UCSD-AML1 (cell line): ENCODE data around the gene PPP1R18.
A peak's percentile ranks its signal among the peaks of the same experiment; 100 is the strongest.
"Not testable (repeated sequence)": the region's sequence is repeated elsewhere in the genome, so short reads cannot be mapped to it uniquely, and the experiment has no call there.

Experiments
- DNase-seq: peaks from one replicate; lab custom pipeline; 2025; ENCODE audit not compliant: unreplicated experiment; lab: John Stamatoyannopoulos, UW

Gene PPP1R18

GRCh38 chr6:30670760-30671527 lies 15.5 kb downstream of the PPP1R18 start:
- DNase-seq: no peak

DNA sequence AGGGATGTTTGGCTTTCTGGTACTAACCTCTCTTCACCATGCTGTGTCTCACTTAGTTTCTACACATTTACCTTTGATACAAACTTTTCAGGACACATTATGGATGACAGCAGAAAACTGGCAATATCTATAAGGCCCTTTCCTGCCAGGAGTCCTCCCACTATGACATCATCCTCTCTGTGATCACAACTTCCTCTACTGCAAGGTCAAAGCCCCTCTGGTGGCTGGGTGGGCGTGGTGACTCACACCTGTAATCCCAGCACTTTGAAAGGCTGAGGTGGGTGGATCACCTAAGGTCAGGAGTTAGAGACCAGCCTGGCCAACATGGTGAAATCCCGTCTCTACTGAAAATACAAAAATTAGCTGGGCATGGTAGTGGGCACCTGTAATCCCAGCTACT lies 20.1 kb downstream of the PPP1R18 start:
- not testable (repeated sequence) for DNase-seq

GRCh38 chr6:30664994-30665767 lies 21.3 kb downstream of the PPP1R18 start:
- DNase-seq: no peak

- DNase-seq: not testable (repeated sequence)
These were observed 28.5 kb downstream of the PPP1R18 start for GRCh38 chr6:30657922-30658321.

- DNase-seq: no peak
These were observed 29.0 kb downstream of the PPP1R18 start for GRCh38 chr6:30657454-30657853.

GRCh38 chr6:30656513-30656912 lies 29.9 kb downstream of the PPP1R18 start:
- peak; percentile 23 for DNase-seq

DNA sequence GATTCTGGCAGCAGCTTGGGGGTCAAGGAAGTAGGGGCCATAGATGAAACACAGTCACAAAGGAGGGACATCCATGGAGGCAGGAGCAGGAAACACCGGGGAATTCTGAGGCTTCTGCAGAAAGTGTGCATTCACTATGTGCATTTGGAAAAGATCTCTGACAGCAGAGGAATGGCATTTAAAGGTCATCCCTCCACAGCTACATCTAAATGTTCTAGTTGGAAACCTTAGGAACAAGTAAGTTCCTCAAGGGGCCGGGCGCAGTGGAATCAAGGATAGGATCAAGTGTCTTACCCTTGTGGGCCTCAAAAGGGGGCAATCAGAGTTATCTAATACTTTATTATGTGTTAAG lies 30.7 kb downstream of the PPP1R18 start:
- DNase-seq: no peak

DNA sequence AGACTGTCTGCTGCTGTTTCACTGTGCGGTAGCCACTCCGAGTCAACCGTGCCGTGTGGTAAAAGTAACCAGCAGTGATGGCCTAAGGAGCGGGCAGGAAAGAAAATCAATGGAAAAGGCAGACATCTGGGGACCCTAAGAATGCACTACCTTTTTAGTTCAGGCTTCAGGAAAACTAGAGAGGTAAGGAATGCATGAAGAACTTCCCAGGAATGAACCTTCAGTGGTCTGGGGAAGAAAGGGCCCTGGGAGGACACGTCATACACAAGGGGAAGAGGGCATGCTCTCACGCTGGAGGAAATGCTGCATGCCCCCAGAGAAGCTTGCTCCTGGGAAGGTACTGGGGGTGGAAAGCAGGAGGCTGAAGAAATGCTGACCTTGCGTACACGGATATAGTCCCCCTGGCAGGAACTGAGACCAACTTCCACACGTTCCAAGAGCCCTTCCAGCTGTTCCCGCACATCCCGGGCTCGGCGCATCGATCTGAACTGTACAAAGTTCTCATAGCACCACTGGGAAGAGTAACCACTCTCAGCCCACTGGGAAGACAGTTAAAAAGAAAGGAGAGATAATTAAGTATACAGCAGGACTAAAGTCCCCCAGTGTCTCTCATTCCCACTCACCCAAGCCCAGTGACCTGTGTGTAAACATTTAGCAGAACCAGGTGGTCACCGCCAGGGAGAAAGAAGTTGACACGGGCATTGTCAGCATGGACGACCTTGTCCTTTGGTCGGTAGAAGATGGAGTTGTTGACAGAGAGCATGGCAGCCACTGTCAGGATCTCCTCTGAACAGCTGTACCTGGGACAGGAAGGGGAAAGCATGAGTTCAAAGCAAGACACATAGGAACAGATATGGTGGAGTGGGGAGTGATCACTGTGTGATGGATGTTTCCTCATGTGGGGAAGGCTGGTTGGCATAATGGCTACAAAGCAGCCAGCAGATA lies 31.4 kb downstream of the PPP1R18 start:
- DNase-seq: no peak

DNA sequence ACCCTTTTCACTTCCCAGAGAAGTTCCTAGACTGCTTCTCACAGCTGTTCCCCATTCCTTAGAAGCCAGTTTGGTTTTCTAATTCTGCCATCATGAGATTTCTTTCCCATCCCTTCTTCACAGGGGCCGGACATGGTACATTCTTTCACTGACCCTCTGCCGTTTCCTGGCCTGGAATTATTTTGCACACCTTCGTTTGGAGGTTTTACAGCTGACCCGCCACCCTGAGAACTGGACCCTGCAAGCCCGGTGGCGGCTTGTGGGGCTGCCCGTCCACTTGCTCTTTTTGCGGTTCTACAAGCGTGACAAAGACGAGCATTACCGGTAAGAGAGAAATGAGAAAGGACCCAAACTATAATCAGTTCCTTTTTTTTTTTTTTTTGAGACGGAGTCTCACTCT lies 35.3 kb downstream of the PPP1R18 start:
- no peak for DNase-seq

- DNase-seq: peak; percentile 91
These were observed 39.0 kb downstream of the PPP1R18 start for GRCh38 chr6:30647242-30648116.

GRCh38 chr6:30646450-30647241 lies 39.8 kb downstream of the PPP1R18 start, which contains the start of gene C6orf136:
C6orf136 (plus strand) TSS chr6:30647133; CDS start chr6:30647232, 99 bp downstream.
- DNase-seq: peak; percentile 94

DNA sequence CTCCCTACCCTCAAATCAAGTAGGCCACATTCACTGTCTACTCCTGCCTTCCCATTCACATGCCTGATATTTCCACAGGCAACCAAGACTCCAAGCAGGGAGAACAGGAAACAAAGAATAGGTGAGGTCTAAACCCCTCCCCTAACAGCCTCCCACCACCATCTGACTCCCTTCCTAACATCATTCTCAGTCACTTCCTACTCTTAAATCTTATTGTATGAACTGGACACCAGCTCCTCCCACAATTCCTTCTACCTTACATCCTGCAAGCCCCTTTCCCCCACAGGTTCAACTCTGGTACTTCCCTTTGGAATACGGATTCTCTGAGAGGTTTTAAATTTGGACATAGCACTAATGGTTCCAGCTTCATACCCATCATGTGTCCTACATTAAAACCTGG lies 40.5 kb downstream of the PPP1R18 start:
- DNase-seq: no peak

GRCh38 chr6:30644769-30645168 lies 41.7 kb downstream of the PPP1R18 start:
- DNase-seq: no peak

- DNase-seq: no peak
These were observed 42.8 kb downstream of the PPP1R18 start for GRCh38 chr6:30643656-30644055.

GRCh38 chr6:30641048-30641447 lies 45.4 kb downstream of the PPP1R18 start:
- peak; percentile 39 for DNase-seq

DNA sequence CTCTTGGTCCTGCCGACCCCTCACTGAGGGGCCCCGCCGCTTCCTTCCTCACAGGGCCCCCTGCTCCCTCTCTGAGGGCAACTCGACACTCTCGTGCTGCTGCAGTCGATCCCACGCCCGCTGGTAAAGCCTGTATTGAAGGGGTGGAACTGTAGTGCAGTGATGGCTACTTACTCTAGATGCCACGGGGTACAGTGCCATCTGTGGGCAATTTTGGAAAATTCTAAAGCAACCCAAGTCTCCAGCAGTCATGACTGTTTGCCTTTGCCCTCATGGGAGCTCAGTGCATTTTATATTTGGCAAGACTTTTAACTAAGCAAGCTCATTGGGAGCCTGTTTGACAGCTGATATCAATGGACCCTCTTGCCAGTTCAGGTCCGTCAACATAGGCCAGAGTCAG lies 46.0 kb downstream of the PPP1R18 start:
- DNase-seq: no peak

DNA sequence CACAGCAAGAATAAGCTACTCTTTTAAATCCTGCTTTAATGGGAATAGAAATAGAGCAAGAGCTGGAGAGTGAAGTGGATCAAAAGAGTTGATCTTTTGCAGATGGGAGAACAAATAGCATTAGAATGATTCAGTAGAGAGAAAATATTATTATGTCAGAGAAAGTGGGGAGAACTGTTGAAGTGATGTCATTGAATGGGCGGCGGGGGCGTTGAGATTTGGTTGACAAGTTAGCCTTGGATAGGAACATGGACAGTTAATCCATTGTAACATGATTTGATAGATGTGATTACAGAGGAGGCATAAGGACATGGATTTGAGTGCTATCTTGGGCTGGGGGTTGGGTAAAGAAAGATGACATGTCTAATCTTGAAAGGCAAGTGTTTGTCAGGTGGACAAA lies 50.6 kb downstream of the PPP1R18 start:
- DNase-seq: no peak

GRCh38 chr6:30626484-30627366 lies 59.7 kb downstream of the PPP1R18 start, which contains the start of gene ATAT1:
ATAT1 (plus strand) TSS chr6:30626874.
- DNase-seq: peak; percentile 85
